Erythroblast (primary cell): Measurements from ENCODE around the gene LINGO1.

Experiments used
- GATA1 ChIP-seq: IDR thresholded peaks from 2 replicates; pipeline ENCODE4 v1.6.1; 2011; ENCODE audit warnings: low read depth, mild to moderate bottlenecking, control low read depth, low read length, moderate library complexity
- POLR2A ChIP-seq: IDR thresholded peaks from 2 replicates; pipeline ENCODE4 v1.6.1; 2011; ENCODE audit warnings: mild to moderate bottlenecking, low read length

GRCh38 chr15:77645602-77646001, 12.9 kb upstream of the LINGO1 start:
- no peak for TF ChIP-seq POLR2A
- TF ChIP-seq GATA1 = no peak
